Measurements from ENCODE around the gene ZNF763. TPM values are rescaled to one million over a fixed set of nuclear protein-coding genes. Genes with fewer than 3 reads are reported as not detected.
A peak's percentile ranks its signal among the peaks of the same experiment; 100 is the strongest.

Gene ZNF763
- total RNA-seq, 1 experiment from 2014 or later: 0.77 TPM

GRCh38 chr19:11984986-11985385 lies 20.1 kb downstream of the ZNF763 start:
- Histone ChIP-seq H3K23me2 (ENCODE audit: insufficient read length, low read depth, low read length, poor library complexity, severe bottlenecking) (peaks cover 5% of the 10 kb centered on the region), H3K56ac (ENCODE audit: insufficient read length, low read depth, low read length) (no peak overlapping the region), H3K23ac (ENCODE audit: insufficient read length, low read depth, low read length) (no peak overlapping the region), H2AK5ac (ENCODE audit: insufficient read length, low read length) (no peak overlapping the region), H3K9ac (ENCODE audit: extremely low read depth, insufficient read length, low read length) (no peak overlapping the region), H2BK120ac (ENCODE audit: low read depth, low read length, poor library complexity, severe bottlenecking) (no peak overlapping the region), H3K14ac (ENCODE audit: insufficient read depth, low read length) (no peak overlapping the region), H3K79me1 (ENCODE audit: insufficient read depth, low read depth, low read length, poor library complexity, severe bottlenecking) (no peaks in the 10 kb centered on the region), H2BK20ac (ENCODE audit: low read depth, low read length, poor library complexity, severe bottlenecking) (no peak overlapping the region), H4K5ac (ENCODE audit: insufficient read length, low read depth, low read length) (no peak overlapping the region), H3K27me3 (ENCODE audit: insufficient read depth, low read length) (no peaks in the 10 kb centered on the region), H2AFZ (ENCODE audit: low read length) (no peak overlapping the region), H4K91ac (ENCODE audit: insufficient read length, low read depth, low read length) (no peak overlapping the region), H3K27ac (ENCODE audit: insufficient read length, low read depth, low read length) (no peak overlapping the region), H3K18ac (ENCODE audit: insufficient read length, low read depth, low read length) (no peak overlapping the region), H4K8ac (replicated peaks; ENCODE audit: insufficient read length, low read depth, low read length) (no peak overlapping the region), H2BK12ac (ENCODE audit: insufficient read length, low read depth, low read length) (no peak overlapping the region), H2BK5ac (ENCODE audit: insufficient read length, low read length) (no peak overlapping the region), H4K20me1 (ENCODE audit: control insufficient read depth, insufficient read depth, insufficient read length) (no peaks in the 10 kb centered on the region), H3K4me1 (ENCODE audit: insufficient read depth, low read length) (no peaks in the 10 kb centered on the region), H3K4ac (ENCODE audit: low read depth, low read length) (no peak overlapping the region), H3K79me2 (ENCODE audit: insufficient read depth, low read length) (peaks cover 3% of the 10 kb centered on the region; the same call in 1 of the 2 replicates), H2BK15ac (ENCODE audit: low read depth, low read length) (no peak overlapping the region), H3K4me2 (ENCODE audit: insufficient read depth, insufficient read length, low read length) (no peak overlapping the region), H3K9me3 (ENCODE audit: control insufficient read depth, low read depth, low read length) (peaks cover 23% of the 10 kb centered on the region), H3T11ph (ENCODE audit: low read length) (no peak overlapping the region)
- peak; percentile 48 for DNase-seq
- TF ChIP-seq CTCF (conservative IDR thresholded peaks at IDR 0.05): peak; percentile 78
- peaks cover 35 to 45% of the 10 kb centered on the region in 2 experiments for H3K9me3 Mint-ChIP-seq
- no CpG with 5 or more reads among the region's 5 CpGs for WGBS (ENCODE audit: extremely low coverage, insufficient read length, low lambda C conversion rate)
- H3K4me3 Mint-ChIP-seq: peak overlapping the region in 1 of 2 experiments; percentile 52; a peak in 2 of 5 replicates
- H3K27me3 Mint-ChIP-seq (ENCODE audit: low read depth): no peaks in the 10 kb centered on the region; the same call in 1 of the 2 replicates
- peak overlapping the region in 1 of 3 experiments; percentile 55; a peak in 1 of 7 replicates for H3K27ac Mint-ChIP-seq
- peaks cover 13 to 16% of the 10 kb centered on the region in 2 experiments for H3K4me1 Mint-ChIP-seq
- peaks cover 21 to 38% (median 28%) of the 10 kb centered on the region in 3 experiments for H3K36me3 Mint-ChIP-seq (ENCODE audit: insufficient read depth in 1 of 3, low read depth in 3 of 3)

Data from H9 (cell line).